ENCODE data around the gene PPP2R5C. TPM values are rescaled to one million over a fixed set of nuclear protein-coding genes. Genes with fewer than 3 reads are reported as not detected.

Gene PPP2R5C
- total and polyA plus RNA-seq, 2 of the 4 experiments (the other 2 are of a cell fraction) = 65.9 to 78.7 TPM

DNA sequence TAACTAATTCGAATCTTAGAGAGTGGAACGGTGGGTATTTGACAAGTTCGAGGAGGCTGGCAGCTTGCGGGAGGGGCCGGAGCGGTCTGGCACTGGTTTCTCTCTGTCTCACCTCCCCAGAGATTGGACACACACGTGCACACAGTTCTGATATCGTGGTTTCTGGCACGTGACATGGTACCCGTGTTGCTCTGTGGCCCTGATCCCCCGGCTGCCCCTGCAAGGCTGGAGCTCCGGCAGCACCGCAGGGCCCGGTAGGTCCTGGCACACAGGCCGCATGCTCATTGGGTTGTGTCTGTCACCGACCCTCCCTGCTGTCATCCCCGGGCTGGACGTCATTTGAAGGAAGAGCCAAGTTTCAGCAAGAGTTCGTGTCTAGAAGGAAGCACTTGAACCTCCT is 82.7 kb downstream of the PPP2R5C start:
- Histone ChIP-seq H3K9ac (ENCODE audit: low read depth, low read length) (no peak overlapping the region), H4K5ac (ENCODE audit: low read depth, low read length) (no peak overlapping the region), H3K14ac (replicated peaks; ENCODE audit: low read depth, low read length) (no peak overlapping the region), H3K27ac (ENCODE audit: insufficient read depth, low read length) (no peak overlapping the region), H2BK15ac (ENCODE audit: low read depth, low read length) (no peak overlapping the region), H3K9me3 (ENCODE audit: control insufficient read depth, insufficient read depth, low read length) (no peaks in the 10 kb centered on the region), H2AK5ac (ENCODE audit: low read depth, low read length) (no peak overlapping the region), H2AK9ac (replicated peaks; ENCODE audit: low read depth, low read length, poor library complexity) (no peak overlapping the region), H3K27me3 (ENCODE audit: control insufficient read depth, insufficient read depth, low read length) (no peaks in the 10 kb centered on the region), H3K36me3 (ENCODE audit: control insufficient read depth, insufficient read depth, low read length) (peaks cover 6% of the 10 kb centered on the region; the same call in 1 of the 2 replicates), H2BK20ac (ENCODE audit: low read depth, low read length) (no peak overlapping the region), H2AFZ (replicated peaks; ENCODE audit: low read length, poor library complexity) (no peak overlapping the region), H4K91ac (ENCODE audit: insufficient read depth, low read depth, low read length) (no peak overlapping the region), H4K8ac (ENCODE audit: low read depth in 2 of 2, low read length in 2 of 2) (no peak overlapping the region), H3K4me2 (ENCODE audit: low read depth, low read length) (no peak overlapping the region), H3K56ac (ENCODE audit: extremely low read depth, insufficient read depth, low read length) (no peak overlapping the region), H3K4me3 (ENCODE audit: insufficient read depth, low read depth, low read length) (no peak overlapping the region), H4K20me1 (ENCODE audit: insufficient read depth, low read length) (peaks cover 58% of the 10 kb centered on the region), H3K23ac (ENCODE audit: low read depth, low read length) (no peak overlapping the region), H3K79me1 (ENCODE audit: low read depth in 1 of 2, low read length in 2 of 2) (peaks cover 52 to 87% of the 10 kb centered on the region in 2 experiments), H2BK120ac (ENCODE audit: low read depth, low read length) (no peak overlapping the region), H3K4me1 (ENCODE audit: control insufficient read depth, insufficient read depth, low read length) (no peaks in the 10 kb centered on the region), H3K18ac (ENCODE audit: low read depth, low read length) (no peak overlapping the region), H3K9me1 (ENCODE audit: insufficient read depth, low read length) (peaks cover 15% of the 10 kb centered on the region), H2BK5ac (ENCODE audit: low read depth, low read length, poor library complexity, severe bottlenecking) (no peak overlapping the region), H3K4ac (ENCODE audit: low read depth, low read length) (no peak overlapping the region)
- in situ Hi-C loops (cut with MboI; ENCODE audit: low sequenced_read_pairs) (no loop called here), dilution Hi-C loops (cut with HindIII; ENCODE audit: low sequenced_read_pairs, unreplicated experiment) (no loop called here), intact Hi-C loops (cut with micrococcal nuclease) (no loop called here)
- 100% methylated on average over 5 of the region's 19 CpGs; no CpG with 5 or more reads in 1 of the 2 experiments for WGBS, 2 experiments (ENCODE audit: extremely low coverage in 2 of 2, insufficient read length in 1 of 2)
- DNase-seq = no peak
- ChIA-PET POLR2A (ENCODE audit: unreplicated experiment) (no interaction called here), CTCF (interaction anchor here (0.7 kb wide), 1 partner anchor 84 kb away, joined by 5 read pairs; no protein-coding TSS in a partner anchor)
- no peak for ATAC-seq (ENCODE audit: low read depth)
- TF ChIP-seq POLR2A (IDR thresholded peaks at IDR 0.05; ENCODE audit: low read depth, low read length) (no peak), FOS (IDR thresholded peaks at IDR 0.05; ENCODE audit: low read depth, low read length) (no peak), MXI1 (IDR thresholded peaks at IDR 0.05; ENCODE audit: borderline replicate concordance, low read depth, low read length) (no peak), CEBPB (IDR thresholded peaks at IDR 0.05; ENCODE audit: low read depth, low read length) (no peak)
- BruUV-seq (replicated peaks) = no TSS peak
